IgD-negative memory B cell (primary cell): ENCODE measurements around the gene SPEN. TPM values are rescaled to one million over a fixed set of nuclear protein-coding genes. Genes with fewer than 3 reads are reported as not detected.
"Not testable (repeated sequence)": the region's sequence is repeated elsewhere in the genome, so short reads cannot be mapped to it uniquely, and the experiment has no call there.

Source experiments
- H3K27ac Mint-ChIP-seq, 3 donors: one replicate each; pipeline ENCODE4 v1.8.0; 2020 to 2022; ENCODE audit warnings: mild to moderate bottlenecking in 3 of 3, mixed read lengths in 3 of 3, moderate library complexity in 1 of 3
- H3K27me3 Mint-ChIP-seq: one replicate; pipeline ENCODE4 v1.8.0; 2021; ENCODE audit warnings: mixed read lengths
- H3K36me3 Mint-ChIP-seq: one replicate; pipeline ENCODE4 v1.8.0; 2020; ENCODE audit warnings: mild to moderate bottlenecking, mixed read lengths
- H3K4me1 Mint-ChIP-seq, 3 donors: one replicate each; pipeline ENCODE4 v1.8.0; 2020 to 2022; ENCODE audit warnings: mixed read lengths in 3 of 3, mild to moderate bottlenecking in 1 of 3
- H3K4me3 Mint-ChIP-seq, 4 donors: one replicate each; pipeline ENCODE4 v1.8.0; 2020 to 2022; ENCODE audit warnings: mild to moderate bottlenecking in 4 of 4, mixed read lengths in 4 of 4, moderate library complexity in 3 of 4
- H3K9me3 Mint-ChIP-seq, 3 donors: one replicate each; pipeline ENCODE4 v1.8.0; 2020 to 2021; ENCODE audit warnings: mixed read lengths in 3 of 3, mild to moderate bottlenecking in 1 of 3
- polyA plus RNA-seq: library from polyadenylated mRNA; unstranded; fragments of 300-500 nt; fragmentation: Illumina TruSeq; gene quantifications from one replicate; pipeline ENCODE4 v1.2.3, GENCODE V29; 2021

Gene SPEN
- polyA plus RNA-seq, 1 donor from 2014 or later, result 43.2 TPM

GRCh38 chr1:15825800-15826199 is 21.7 kb upstream of the SPEN start:
- Mint-ChIP-seq H3K27me3 (no peaks in the 10 kb centered on the region), H3K36me3 (peaks cover 1% of the 10 kb centered on the region), H3K9me3 (no peaks in the 10 kb centered on the region), H3K4me3 (no peak overlapping the region), H3K4me1 (peaks cover 24 to 29% (median 27%) of the 10 kb centered on the region in 3 donors), H3K27ac (peak overlapping the region in 2 of 3 donors; percentile 31 to 49)

DNA sequence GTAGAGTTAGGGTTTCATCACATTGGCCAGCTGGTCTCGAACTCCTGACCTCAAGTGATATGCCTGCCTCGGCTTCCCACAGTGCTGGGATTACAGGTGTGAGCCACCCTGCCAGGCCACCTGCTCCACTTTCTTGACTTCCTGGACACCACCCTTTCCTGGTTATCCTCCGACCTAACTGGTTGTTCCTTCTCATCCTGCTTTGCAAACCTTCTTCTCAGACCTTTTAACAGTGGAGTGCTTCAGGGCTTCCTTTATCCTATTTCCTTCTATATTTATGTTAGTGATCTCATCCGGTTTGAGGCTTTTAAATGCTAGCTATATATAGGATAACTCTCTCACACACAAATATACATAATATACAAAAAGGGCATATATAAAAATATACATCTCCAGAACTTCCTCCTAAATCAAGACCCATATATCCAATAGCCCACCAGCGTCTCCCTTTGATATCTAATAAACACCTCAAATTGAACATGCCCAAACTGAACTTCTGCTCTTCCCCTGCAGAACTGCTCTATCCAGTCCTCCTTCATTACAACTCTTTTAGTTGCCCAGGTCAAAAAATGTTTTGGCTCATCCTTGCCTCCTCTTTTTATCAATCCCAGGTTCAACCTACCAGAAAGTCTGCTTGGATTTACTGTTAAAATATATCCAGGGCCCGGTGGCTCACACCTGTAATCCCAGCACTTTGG is 20.5 kb upstream of the SPEN start:
- H3K9me3 Mint-ChIP-seq, result no peaks in the 10 kb centered on the region
- H3K4me3 Mint-ChIP-seq, result peak overlapping the region in 1 of 4 donors; percentile 42
- H3K4me1 Mint-ChIP-seq, result peaks cover 31 to 36% (median 35%) of the 10 kb centered on the region in 3 donors
- H3K27me3 Mint-ChIP-seq, result no peaks in the 10 kb centered on the region
- H3K36me3 Mint-ChIP-seq, result peaks cover 1% of the 10 kb centered on the region
- no peak overlapping the region for H3K27ac Mint-ChIP-seq

DNA sequence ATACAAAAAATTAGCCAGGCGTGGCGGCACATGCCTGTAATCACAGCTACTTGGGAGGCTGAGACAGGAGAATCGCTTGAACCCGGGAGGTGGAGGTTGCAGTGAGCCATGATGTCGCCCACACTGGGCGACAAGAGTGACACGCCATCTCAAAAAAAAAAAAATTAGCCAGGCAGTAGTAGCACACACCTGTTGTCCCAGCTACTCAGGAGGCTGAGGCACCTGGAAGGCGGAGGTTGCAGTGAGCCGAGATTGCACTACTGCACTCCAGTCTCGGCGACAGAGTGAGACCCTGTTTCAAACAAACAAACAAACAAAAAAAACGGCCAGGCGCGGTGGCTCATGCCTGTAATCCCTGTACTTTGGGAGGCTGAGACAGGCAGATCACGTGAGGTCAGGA is 19.9 kb upstream of the SPEN start:
- H3K9me3 Mint-ChIP-seq, H3K27me3 Mint-ChIP-seq, H3K36me3 Mint-ChIP-seq, H3K27ac Mint-ChIP-seq: not testable (repeated sequence)
- Mint-ChIP-seq H3K4me1 (peaks cover 32 to 36% (median 32%) of the 10 kb centered on the region in 3 donors), H3K4me3 (peak overlapping the region in 1 of 4 donors; percentile 42)

- H3K9me3 Mint-ChIP-seq, H3K36me3 Mint-ChIP-seq, H3K27me3 Mint-ChIP-seq: not testable (repeated sequence)
- Mint-ChIP-seq H3K4me3 (peak overlapping the region in 1 of 4 donors; percentile 80), H3K4me1 (peaks cover 30 to 34% (median 33%) of the 10 kb centered on the region in 3 donors), H3K27ac (peak overlapping the region in 2 of 3 donors; percentile 73 to 77)
Observed at GRCh38 chr1:15828931-15829330, 18.6 kb upstream of the SPEN start.

GRCh38 chr1:15830258-15830657 is 17.2 kb upstream of the SPEN start:
- no peaks in the 10 kb centered on the region for H3K9me3 Mint-ChIP-seq

DNA sequence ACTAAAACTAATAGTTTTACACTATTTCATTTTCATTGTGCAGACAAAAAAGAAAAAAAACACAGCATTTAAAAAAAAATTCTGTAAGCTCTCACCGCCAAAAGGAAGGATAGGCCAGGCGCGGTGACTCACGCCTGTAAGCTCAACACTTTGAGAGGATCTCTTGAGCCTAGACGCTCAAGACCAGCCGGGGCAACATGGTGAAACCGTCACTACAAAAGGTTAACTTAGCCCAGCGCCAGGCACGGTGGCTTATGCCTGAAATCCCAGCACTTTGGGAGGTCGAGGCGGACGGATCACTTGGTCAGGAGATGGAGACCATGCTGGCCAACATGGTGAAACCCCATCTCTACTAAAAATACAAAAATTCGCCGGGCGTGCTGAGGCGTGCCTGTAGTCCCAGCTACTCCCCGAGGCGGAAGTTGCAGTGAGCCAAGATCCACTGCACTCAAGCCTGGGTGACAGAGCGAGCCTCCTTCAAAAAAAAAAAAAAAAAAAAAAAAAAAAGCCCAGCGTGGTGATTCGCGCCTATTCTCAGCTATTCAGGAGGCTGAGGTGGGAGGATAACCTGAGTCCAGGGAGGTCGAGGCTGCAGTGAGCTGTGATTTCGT is 14.3 kb upstream of the SPEN start:
- peak overlapping the region; percentile 98 to 100 (median 99) for H3K27ac Mint-ChIP-seq
- H3K4me3 Mint-ChIP-seq, result peak overlapping the region; percentile 92 to 97 (median 94)
- H3K9me3 Mint-ChIP-seq, result no peaks in the 10 kb centered on the region
- peaks cover 3% of the 10 kb centered on the region for H3K36me3 Mint-ChIP-seq
- no peaks in the 10 kb centered on the region for H3K27me3 Mint-ChIP-seq
- H3K4me1 Mint-ChIP-seq, result peaks cover 27 to 48% (median 35%) of the 10 kb centered on the region in 3 donors

More at GRCh38 chr1:15830258-15830657, 17.2 kb upstream of the SPEN start:
- peaks cover 1% of the 10 kb centered on the region for H3K36me3 Mint-ChIP-seq
- H3K4me3 Mint-ChIP-seq, result peak overlapping the region; percentile 60 to 87 (median 78)
- peak overlapping the region; percentile 73 to 95 (median 77) for H3K27ac Mint-ChIP-seq
- no peaks in the 10 kb centered on the region for H3K27me3 Mint-ChIP-seq
- H3K4me1 Mint-ChIP-seq, result peaks cover 27 to 38% (median 34%) of the 10 kb centered on the region in 3 donors

DNA sequence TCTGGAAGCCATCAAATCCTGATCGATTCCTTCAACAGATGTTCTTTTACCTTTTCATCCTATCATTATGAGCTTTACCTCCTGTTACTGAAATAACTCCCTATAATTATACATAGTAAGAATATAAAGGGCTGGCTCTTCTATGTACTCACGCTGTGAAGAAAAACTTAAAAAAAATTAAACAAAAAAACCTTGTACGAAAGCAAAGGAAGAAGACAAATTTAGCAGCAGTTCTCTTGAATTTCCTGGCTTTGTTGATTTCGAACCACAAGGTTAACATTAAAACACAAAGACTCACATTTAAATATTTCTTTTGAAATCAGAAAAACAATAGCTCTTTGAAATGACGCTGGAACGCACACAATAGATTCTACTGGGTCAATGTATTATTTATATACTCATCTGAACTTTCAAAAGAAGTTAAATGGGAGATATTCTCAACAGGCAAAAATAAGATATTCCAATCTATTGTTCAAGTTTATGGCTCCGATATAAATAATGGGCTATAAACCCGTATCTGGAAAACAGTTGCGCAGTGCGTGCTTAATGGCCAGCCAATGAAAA is 13.6 kb upstream of the SPEN start:
- Mint-ChIP-seq H3K4me1 (peaks cover 27 to 48% (median 35%) of the 10 kb centered on the region in 3 donors), H3K4me3 (peak overlapping the region; percentile 92 to 97 (median 94)), H3K27me3 (no peaks in the 10 kb centered on the region), H3K36me3 (peaks cover 3% of the 10 kb centered on the region), H3K9me3 (no peaks in the 10 kb centered on the region), H3K27ac (peak overlapping the region; percentile 98 to 100 (median 99))

- Mint-ChIP-seq H3K4me1 (peaks cover 22 to 47% (median 29%) of the 10 kb centered on the region in 3 donors), H3K27me3 (no peaks in the 10 kb centered on the region), H3K36me3 (peaks cover 3% of the 10 kb centered on the region), H3K9me3 (no peaks in the 10 kb centered on the region), H3K27ac (peak overlapping the region; percentile 98 to 100 (median 99)), H3K4me3 (peak overlapping the region; percentile 92 to 97 (median 94))
Observed at GRCh38 chr1:15834406-15835204, 12.9 kb upstream of the SPEN start.

DNA sequence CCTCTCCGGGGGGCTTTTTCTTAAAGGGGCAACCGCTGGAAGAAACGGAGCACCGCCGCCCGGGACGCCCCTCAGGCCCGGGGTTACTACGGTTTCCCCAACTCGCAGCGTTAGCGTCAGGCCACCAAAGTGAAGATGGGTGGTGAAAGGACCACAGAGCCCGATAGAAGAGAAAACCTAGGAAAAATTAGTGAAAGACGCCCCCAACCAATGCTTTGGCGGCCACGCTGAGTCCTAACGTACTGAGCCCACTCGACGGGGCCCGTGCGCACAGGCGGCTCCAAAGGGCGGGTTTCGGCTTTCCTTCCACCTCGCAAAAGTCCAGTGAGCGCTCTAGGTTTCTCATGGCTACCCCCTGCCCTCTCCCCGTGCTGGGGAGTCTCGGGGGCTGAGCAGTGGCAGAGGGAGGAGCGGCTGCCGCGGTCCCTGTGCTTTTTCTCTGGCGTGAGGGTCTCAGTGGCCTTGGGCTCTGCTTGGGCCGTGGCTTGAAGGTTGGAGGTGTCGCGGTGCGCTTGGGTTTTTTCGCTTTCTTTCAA is 12.2 kb upstream of the SPEN start:
- H3K4me3 Mint-ChIP-seq, result peak overlapping the region; percentile 92 to 97 (median 94)
- no peaks in the 10 kb centered on the region for H3K27me3 Mint-ChIP-seq
- peaks cover 3% of the 10 kb centered on the region for H3K36me3 Mint-ChIP-seq
- H3K9me3 Mint-ChIP-seq, result no peaks in the 10 kb centered on the region
- peak overlapping the region; percentile 98 to 100 (median 99) for H3K27ac Mint-ChIP-seq
- H3K4me1 Mint-ChIP-seq, result peaks cover 16 to 40% (median 22%) of the 10 kb centered on the region in 3 donors

GRCh38 chr1:15835741-15836510 is 11.6 kb upstream of the SPEN start:
- Mint-ChIP-seq H3K4me1 (peaks cover 10 to 33% (median 15%) of the 10 kb centered on the region in 3 donors), H3K9me3 (no peaks in the 10 kb centered on the region), H3K27ac (peak overlapping the region; percentile 98 to 100 (median 99)), H3K4me3 (peak overlapping the region; percentile 92 to 97 (median 94)), H3K36me3 (peaks cover 3% of the 10 kb centered on the region), H3K27me3 (no peaks in the 10 kb centered on the region)

- H3K36me3 Mint-ChIP-seq, H3K27me3 Mint-ChIP-seq, H3K9me3 Mint-ChIP-seq: not testable (repeated sequence)
- H3K4me3 Mint-ChIP-seq, result peak overlapping the region; percentile 92 to 97 (median 94)
- H3K27ac Mint-ChIP-seq, result peak overlapping the region; percentile 98 to 100 (median 99)
- peaks cover 9 to 32% (median 14%) of the 10 kb centered on the region in 3 donors for H3K4me1 Mint-ChIP-seq
Observed at GRCh38 chr1:15836511-15836771, 11.1 kb upstream of the SPEN start.

GRCh38 chr1:15836772-15837669 is 10.5 kb upstream of the SPEN start:
- Mint-ChIP-seq H3K27me3 (no peaks in the 10 kb centered on the region), H3K4me3 (peak overlapping the region; percentile 92 to 97 (median 94)), H3K9me3 (no peaks in the 10 kb centered on the region), H3K4me1 (peaks cover 4 to 27% (median 9%) of the 10 kb centered on the region in 3 donors), H3K36me3 (peaks cover 3% of the 10 kb centered on the region), H3K27ac (peak overlapping the region; percentile 98 to 100 (median 99))

DNA sequence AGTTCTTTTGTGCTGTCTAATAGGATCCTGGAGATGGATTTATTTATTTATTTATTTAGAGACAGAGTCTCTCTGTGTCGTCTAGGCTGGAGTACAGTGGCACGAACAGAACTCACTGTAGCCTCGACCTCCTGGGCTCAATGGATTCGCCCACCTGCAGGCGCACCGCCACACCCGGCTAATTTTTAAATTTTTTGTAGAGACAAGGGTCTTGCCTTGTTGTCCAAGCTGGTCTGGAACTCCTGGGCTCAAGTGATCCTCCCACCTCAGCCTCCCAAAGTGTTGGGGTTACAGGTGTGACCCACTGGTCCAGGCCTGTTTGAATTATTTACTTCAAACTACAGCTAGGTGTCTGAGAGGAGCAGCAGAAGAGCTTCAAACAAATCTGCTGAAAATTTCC is 9.6 kb upstream of the SPEN start:
- Mint-ChIP-seq H3K9me3 (no peaks in the 10 kb centered on the region), H3K4me3 (peak overlapping the region; percentile 90 to 97 (median 92)), H3K4me1 (peaks cover 4 to 27% (median 8%) of the 10 kb centered on the region in 3 donors), H3K36me3 (peaks cover 3% of the 10 kb centered on the region), H3K27ac (peak overlapping the region; percentile 98 to 100 (median 99)), H3K27me3 (no peaks in the 10 kb centered on the region)
